HG03432 (cell line): ENCODE measurements around the gene METTL5.

Experiments used
- ATAC-seq: cut with Tn5 transposase; IDR thresholded peaks from one replicate; pipeline ENCODE4 v1.9.1; 2021; ENCODE audit warnings: mild to moderate bottlenecking, moderate library complexity; ENCODE audit not compliant: unreplicated experiment

METTL5 gene

GRCh38 chr2:169782513-169782912 is 42.2 kb downstream of the METTL5 start:
- ATAC-seq = no peak

GRCh38 chr2:169781249-169782013 is 43.3 kb downstream of the METTL5 start:
- no peak for ATAC-seq

- no peak for ATAC-seq
Measured at GRCh38 chr2:169778446-169778845, 46.3 kb downstream of the METTL5 start.

GRCh38 chr2:169776252-169776761 is 48.4 kb downstream of the METTL5 start:
- ATAC-seq = no peak

- ATAC-seq = no peak
Measured at GRCh38 chr2:169775765-169776164, 48.9 kb downstream of the METTL5 start.

GRCh38 chr2:169775354-169775753 is 49.4 kb downstream of the METTL5 start:
- ATAC-seq = no peak

GRCh38 chr2:169772651-169773050 is 52.1 kb downstream of the METTL5 start:
- no peak for ATAC-seq

- ATAC-seq = no peak
Measured at GRCh38 chr2:169771612-169772011, 53.1 kb downstream of the METTL5 start.

- no peak for ATAC-seq
Measured at GRCh38 chr2:169771021-169771420, 53.7 kb downstream of the METTL5 start.

- ATAC-seq = no peak
Measured at GRCh38 chr2:169768262-169768995, 56.3 kb downstream of the METTL5 start.

GRCh38 chr2:169767243-169767888 is 57.3 kb downstream of the METTL5 start:
- no peak for ATAC-seq

- no peak for ATAC-seq
Measured at GRCh38 chr2:169765523-169765922, 59.2 kb downstream of the METTL5 start.

GRCh38 chr2:169761970-169762292 is 62.8 kb downstream of the METTL5 start:
- ATAC-seq = no peak
